MM.1S (cell line): ENCODE measurements around the gene MFSD11.

Source experiments
- DNase-seq: peaks from one replicate; pipeline ENCODE4 v3.0.0-alpha.2; 2015
- H2AFZ ChIP-seq: fragments of 300-600 bp; sonication (generic); 2 replicates; pipeline ENCODE4 v1.6.0; 2016; ENCODE audit warnings: antibody characterized with exemption, low read length
- H3F3A ChIP-seq: fragments of 300-600 bp; sonication (generic); 2 replicates; pipeline ENCODE4 v1.6.1; 2016; ENCODE audit warnings: mild to moderate bottlenecking, antibody characterized with exemption, low read length, moderate library complexity, mixed read lengths; ENCODE audit not compliant: insufficient read depth
- H3K27ac ChIP-seq: fragments of 300-600 bp; sonication (generic); 2 replicates; pipeline ENCODE4 v1.5.1; 2016; ENCODE audit warnings: mild to moderate bottlenecking, low read length
- H3K27me3 ChIP-seq: fragments of 300-600 bp; sonication (generic); replicated peaks from 2 replicates; pipeline ENCODE4 v1.6.0; 2016; ENCODE audit warnings: low read length; ENCODE audit not compliant: insufficient read depth
- H3K36me3 ChIP-seq: fragments of 300-600 bp; sonication (generic); replicated peaks from 2 replicates; pipeline ENCODE4 v1.6.1; 2016; ENCODE audit warnings: mild to moderate bottlenecking, low read length, mixed read lengths; ENCODE audit not compliant: insufficient read depth
- H3K4me1 ChIP-seq: fragments of 300-600 bp; sonication (generic); 2 replicates; pipeline ENCODE4 v1.6.1; 2016; ENCODE audit warnings: low read length, mixed read lengths
- H3K4me2 ChIP-seq: fragments of 300-600 bp; sonication (generic); 2 replicates; pipeline ENCODE4 v1.6.0; 2016; ENCODE audit warnings: low read depth, low read length
- H3K4me3 ChIP-seq: fragments of 300-600 bp; sonication (generic); 2 replicates; pipeline ENCODE4 v1.5.1; 2016; ENCODE audit warnings: low read length, mixed read lengths
- H3K79me2 ChIP-seq: fragments of 300-600 bp; sonication (generic); 2 replicates; pipeline ENCODE4 v1.6.1; 2016; ENCODE audit warnings: mixed run types, low read length, mixed read lengths
- H3K9ac ChIP-seq: fragments of 300-600 bp; sonication (generic); 2 replicates; pipeline ENCODE4 v1.6.1; 2016; ENCODE audit warnings: low read length, mixed read lengths
- H3K9me2 ChIP-seq: fragments of 300-600 bp; sonication (generic); replicated peaks from 2 replicates; pipeline ENCODE4 v1.6.1; 2016; ENCODE audit warnings: mild to moderate bottlenecking, low read length, mixed read lengths; ENCODE audit not compliant: insufficient read depth
- H3K9me3 ChIP-seq: fragments of 300-600 bp; sonication (generic); replicated peaks from 2 replicates; pipeline ENCODE4 v1.6.1; 2016; ENCODE audit warnings: mild to moderate bottlenecking, low read length, mixed read lengths; ENCODE audit not compliant: insufficient read depth
- H4K20me1 ChIP-seq: fragments of 300-600 bp; sonication (generic); 2 replicates; pipeline ENCODE4 v1.6.1; 2016; ENCODE audit warnings: mild to moderate bottlenecking, low read length, moderate library complexity, mixed read lengths; ENCODE audit not compliant: insufficient read depth
- EZH2 ChIP-seq: fragments of 300-600 bp; sonication (generic); optimal IDR thresholded peaks from 2 replicates; pipeline ENCODE3; 2017; ENCODE audit warnings: low read depth, mild to moderate bottlenecking, antibody characterized with exemption, low read length, mixed read lengths
- EZH2phosphoT487 ChIP-seq: fragments of 300-600 bp; sonication (generic); IDR thresholded peaks from 2 replicates; pipeline ENCODE4 v1.6.1; 2018; ENCODE audit warnings: antibody characterized with exemption, low read length
- TF ChIP-seq, protein P1 (sequence below): fragments of 300-600 bp; sonication (generic); IDR thresholded peaks from 2 replicates; pipeline ENCODE4 v1.5.1; 2016; ENCODE audit warnings: antibody characterized with exemption, low read length, mixed read lengths

MFSD11 gene

DNA sequence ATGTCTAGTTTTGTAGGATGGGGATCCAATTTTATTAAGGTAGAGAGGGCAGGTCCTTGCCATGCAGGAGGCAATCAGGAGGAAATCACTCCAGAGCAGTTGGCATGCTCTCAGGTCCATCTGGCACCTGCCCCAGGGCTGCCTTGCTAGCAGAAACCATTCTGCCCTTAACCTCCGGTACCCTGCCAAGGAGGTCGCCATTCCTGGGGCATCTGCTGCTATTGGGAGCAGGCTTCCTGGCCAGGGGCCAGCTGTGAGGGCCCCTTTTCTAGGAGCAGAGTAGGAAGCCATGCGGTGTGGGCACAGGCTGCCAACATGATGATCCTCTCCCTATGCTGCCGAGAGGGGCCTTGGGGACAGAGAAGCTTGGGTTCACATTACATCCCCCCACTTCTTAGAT, 82.6 kb downstream of the MFSD11 start:
- H3K4me3 ChIP-seq = no peak overlapping the region
- DNase-seq = no peak
- peaks cover 7% of the 10 kb centered on the region; the same call in 1 of the 2 replicates for H3K4me1 ChIP-seq

GRCh38 chr17:76822184-76822778, 84.4 kb downstream of the MFSD11 start:
- Histone ChIP-seq H3F3A (no peaks in the 10 kb centered on the region), H3K9ac (no peak overlapping the region), H3K4me2 (no peak overlapping the region), H3K9me2 (no peaks in the 10 kb centered on the region), H3K27me3 (no peaks in the 10 kb centered on the region), H3K4me1 (no peaks in the 10 kb centered on the region), H2AFZ (no peak overlapping the region), H3K79me2 (no peaks in the 10 kb centered on the region), H4K20me1 (no peaks in the 10 kb centered on the region), H3K27ac (no peak overlapping the region), H3K9me3 (no peaks in the 10 kb centered on the region), H3K36me3 (no peaks in the 10 kb centered on the region), H3K4me3 (no peak overlapping the region)
- TF ChIP-seq EZH2phosphoT487 (no peak), EZH2 (no peak)
- TF ChIP-seq, protein P1, sequence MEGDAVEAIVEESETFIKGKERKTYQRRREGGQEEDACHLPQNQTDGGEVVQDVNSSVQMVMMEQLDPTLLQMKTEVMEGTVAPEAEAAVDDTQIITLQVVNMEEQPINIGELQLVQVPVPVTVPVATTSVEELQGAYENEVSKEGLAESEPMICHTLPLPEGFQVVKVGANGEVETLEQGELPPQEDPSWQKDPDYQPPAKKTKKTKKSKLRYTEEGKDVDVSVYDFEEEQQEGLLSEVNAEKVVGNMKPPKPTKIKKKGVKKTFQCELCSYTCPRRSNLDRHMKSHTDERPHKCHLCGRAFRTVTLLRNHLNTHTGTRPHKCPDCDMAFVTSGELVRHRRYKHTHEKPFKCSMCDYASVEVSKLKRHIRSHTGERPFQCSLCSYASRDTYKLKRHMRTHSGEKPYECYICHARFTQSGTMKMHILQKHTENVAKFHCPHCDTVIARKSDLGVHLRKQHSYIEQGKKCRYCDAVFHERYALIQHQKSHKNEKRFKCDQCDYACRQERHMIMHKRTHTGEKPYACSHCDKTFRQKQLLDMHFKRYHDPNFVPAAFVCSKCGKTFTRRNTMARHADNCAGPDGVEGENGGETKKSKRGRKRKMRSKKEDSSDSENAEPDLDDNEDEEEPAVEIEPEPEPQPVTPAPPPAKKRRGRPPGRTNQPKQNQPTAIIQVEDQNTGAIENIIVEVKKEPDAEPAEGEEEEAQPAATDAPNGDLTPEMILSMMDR = no peak
- no peak for DNase-seq

More for the DNA sequence above, 82.6 kb downstream of the MFSD11 start:
- Histone ChIP-seq H3K79me2 (no peaks in the 10 kb centered on the region), H3K9me3 (no peaks in the 10 kb centered on the region), H3K27me3 (no peaks in the 10 kb centered on the region), H3K9me2 (no peaks in the 10 kb centered on the region), H3K36me3 (no peaks in the 10 kb centered on the region), H4K20me1 (no peaks in the 10 kb centered on the region), H3K9ac (no peak overlapping the region), H3F3A (no peaks in the 10 kb centered on the region), H3K4me2 (no peak overlapping the region), H3K27ac (no peak overlapping the region), H2AFZ (no peak overlapping the region)
- TF ChIP-seq EZH2phosphoT487 = no peak
- TF ChIP-seq, protein P1 = no peak

GRCh38 chr17:76824093-76824492, 86.2 kb downstream of the MFSD11 start:
- no peaks in the 10 kb centered on the region for H3K9me3 ChIP-seq
- H3K36me3 ChIP-seq = no peaks in the 10 kb centered on the region
- TF ChIP-seq, protein P1 = no peak
- TF ChIP-seq EZH2 = no peak
- no peak for TF ChIP-seq EZH2phosphoT487
- no peaks in the 10 kb centered on the region for H4K20me1 ChIP-seq
- H3K4me2 ChIP-seq = no peak overlapping the region
- no peaks in the 10 kb centered on the region for H3K9me2 ChIP-seq
- H3K27ac ChIP-seq = no peak overlapping the region
- H3K4me3 ChIP-seq = no peak overlapping the region
- H3K79me2 ChIP-seq = no peaks in the 10 kb centered on the region
- no peaks in the 10 kb centered on the region for H3K27me3 ChIP-seq
- DNase-seq = no peak
- H2AFZ ChIP-seq = no peak overlapping the region
- no peaks in the 10 kb centered on the region for H3K4me1 ChIP-seq
- no peak overlapping the region for H3K9ac ChIP-seq
- no peaks in the 10 kb centered on the region for H3F3A ChIP-seq
